OCI-LY7 (cell line): Measurements from ENCODE around the gene RNF114. TPM values are rescaled to one million over a fixed set of nuclear protein-coding genes. Genes with fewer than 3 reads are reported as not detected.
"Not testable (repeated sequence)": the region's sequence is repeated elsewhere in the genome, so short reads cannot be mapped to it uniquely, and the experiment has no call there.

Source experiments
- BruUV-seq: library from RNA; stranded (reverse); fragments of 400-500 nt; replicated peaks from 2 replicates; lab custom pipeline; 2021; lab: Mats Ljungman, UMichigan
- CTCF ChIA-PET: fragments of 300-600 bp; sonication (Branson Sonifier 250); formaldehyde crosslinking; loops from one replicate; lab custom pipeline; 2022; ENCODE audit warnings: antibody characterized with exemption; ENCODE audit not compliant: unreplicated experiment; lab: Charles Lee
- POLR2A ChIA-PET: fragments of 300-600 bp; sonication (Branson Sonifier 250); formaldehyde crosslinking; loops from one replicate; lab custom pipeline; 2022; ENCODE audit warnings: antibody characterized with exemption; lab: Charles Lee
- DNase-seq: peaks from one replicate; pipeline ENCODE4 v3.0.0-alpha.2; 2015; ENCODE audit warnings: low spot score
- H2AFZ ChIP-seq: fragments of 200-600 bp; sonication (generic), shearing (Covaris generic); 2 replicates; pipeline ENCODE4 v1.6.1; 2014; ENCODE audit warnings: mild to moderate bottlenecking, antibody characterized with exemption, low read length, moderate library complexity
- H3K27ac ChIP-seq: fragments of 200-600 bp; sonication (generic); 2 replicates; pipeline ENCODE4 v1.5.1; 2014; ENCODE audit warnings: mixed run types, low read depth, mild to moderate bottlenecking, moderate library complexity, low read length, inconsistent platforms; ENCODE audit not compliant: poor library complexity, severe bottlenecking
- H3K36me3 ChIP-seq: fragments of 200-600 bp; sonication (generic); 2 replicates; pipeline ENCODE4 v1.6.1; 2014; ENCODE audit warnings: mild to moderate bottlenecking, antibody characterized with exemption, low read length, moderate library complexity, mixed read lengths; ENCODE audit not compliant: insufficient read depth
- H3K4me1 ChIP-seq: fragments of 200-600 bp; sonication (generic); 2 replicates; pipeline ENCODE4 v1.5.1; 2014; ENCODE audit warnings: mild to moderate bottlenecking, low read length; ENCODE audit not compliant: insufficient read depth, poor library complexity, severe bottlenecking
- H3K4me2 ChIP-seq: fragments of 200-600 bp; sonication (generic); 2 replicates; pipeline ENCODE4 v1.6.1; 2014; ENCODE audit warnings: mild to moderate bottlenecking, low read length
- H3K4me3 ChIP-seq: fragments of 200-600 bp; sonication (generic); 2 replicates; pipeline ENCODE4 v1.5.1; 2014; ENCODE audit warnings: mild to moderate bottlenecking, low read depth, low read length; ENCODE audit not compliant: poor library complexity, severe bottlenecking
- H3K79me2 ChIP-seq: fragments of 200-600 bp; sonication (generic); 2 replicates; pipeline ENCODE4 v1.6.1; 2016; ENCODE audit warnings: low read depth, mild to moderate bottlenecking, low read length, moderate library complexity, mixed read lengths; ENCODE audit not compliant: insufficient read depth
- H3K9me2 ChIP-seq: fragments of 200-600 bp; sonication (generic); 2 replicates; pipeline ENCODE4 v1.6.1; 2016; ENCODE audit warnings: mild to moderate bottlenecking, low read length, mixed read lengths; ENCODE audit not compliant: insufficient read depth
- H3K9me3 ChIP-seq: fragments of 200-600 bp; sonication (generic); 2 replicates; pipeline ENCODE4 v1.6.1; 2014; ENCODE audit warnings: mild to moderate bottlenecking, mixed run types, low read length, mixed read lengths
- H4K20me1 ChIP-seq: fragments of 200-600 bp; sonication (generic); 2 replicates; pipeline ENCODE4 v1.6.1; 2014; ENCODE audit warnings: mild to moderate bottlenecking, antibody characterized with exemption, low read length, moderate library complexity, mixed read lengths; ENCODE audit not compliant: insufficient read depth
- EZH2phosphoT487 ChIP-seq: fragments of 200-600 bp; sonication (generic); IDR thresholded peaks from 2 replicates; pipeline ENCODE4 v1.6.1; 2018; ENCODE audit warnings: low read depth, borderline replicate concordance, mild to moderate bottlenecking, mixed run types, antibody characterized with exemption, low read length, moderate library complexity, mixed read lengths
- intact Hi-C: fragments of 100-400 bp; cut with micrococcal nuclease; formaldehyde crosslinking; loops from one replicate; pipeline ENCODE4 v1.10.0; 2022; ENCODE audit not compliant: unreplicated experiment
- total RNA-seq, 2 experiments: library from RNA; depleted of rRNA in 1 of 2; stranded (reverse); fragments of >200 nt in 1 of 2; shearing (Covaris generic) in 1 of 2; gene quantifications; 2 replicates each; pipeline ENCODE4 v1.2.3, GENCODE V29; 2014 to 2022
- TF ChIP-seq, protein P1 (sequence below): fragments of 200-600 bp; sonication (generic); conservative IDR thresholded peaks from 2 replicates; pipeline ENCODE4 v1.5.1; 2014; ENCODE audit warnings: mild to moderate bottlenecking, antibody characterized with exemption, low read length, moderate library complexity, mixed read lengths

The RNF114 gene
- total RNA-seq, 2 experiments from 2014 or later, result 48.4 to 62.4 TPM

GRCh38 chr20:49999329-49999728, 63.1 kb downstream of the RNF114 start:
- TF ChIP-seq, protein P1, sequence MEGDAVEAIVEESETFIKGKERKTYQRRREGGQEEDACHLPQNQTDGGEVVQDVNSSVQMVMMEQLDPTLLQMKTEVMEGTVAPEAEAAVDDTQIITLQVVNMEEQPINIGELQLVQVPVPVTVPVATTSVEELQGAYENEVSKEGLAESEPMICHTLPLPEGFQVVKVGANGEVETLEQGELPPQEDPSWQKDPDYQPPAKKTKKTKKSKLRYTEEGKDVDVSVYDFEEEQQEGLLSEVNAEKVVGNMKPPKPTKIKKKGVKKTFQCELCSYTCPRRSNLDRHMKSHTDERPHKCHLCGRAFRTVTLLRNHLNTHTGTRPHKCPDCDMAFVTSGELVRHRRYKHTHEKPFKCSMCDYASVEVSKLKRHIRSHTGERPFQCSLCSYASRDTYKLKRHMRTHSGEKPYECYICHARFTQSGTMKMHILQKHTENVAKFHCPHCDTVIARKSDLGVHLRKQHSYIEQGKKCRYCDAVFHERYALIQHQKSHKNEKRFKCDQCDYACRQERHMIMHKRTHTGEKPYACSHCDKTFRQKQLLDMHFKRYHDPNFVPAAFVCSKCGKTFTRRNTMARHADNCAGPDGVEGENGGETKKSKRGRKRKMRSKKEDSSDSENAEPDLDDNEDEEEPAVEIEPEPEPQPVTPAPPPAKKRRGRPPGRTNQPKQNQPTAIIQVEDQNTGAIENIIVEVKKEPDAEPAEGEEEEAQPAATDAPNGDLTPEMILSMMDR, result no peak
- TF ChIP-seq EZH2phosphoT487, result no peak
- Histone ChIP-seq H3K79me2 (no peaks in the 10 kb centered on the region), H3K4me1 (peaks cover 33% of the 10 kb centered on the region), H3K4me3 (no peak overlapping the region), H3K9me2 (no peaks in the 10 kb centered on the region), H3K9me3 (no peaks in the 10 kb centered on the region), H3K27ac (no peak overlapping the region), H4K20me1 (no peaks in the 10 kb centered on the region), H2AFZ (peak overlapping the region; percentile 26; the same call in 1 of the 2 replicates), H3K4me2 (peak overlapping the region; percentile 25; the same call in 1 of the 2 replicates), H3K36me3 (no peaks in the 10 kb centered on the region)
- no peak for DNase-seq
- POLR2A ChIA-PET, result interaction anchor here (0.6 to 2.3 kb wide), 7 partner anchors 13 to 347 kb away, joined by 3 to 16 read pairs (median 5); no protein-coding TSS in a partner anchor
- BruUV-seq, result no TSS peak
- CTCF ChIA-PET, result no interaction called here
- intact Hi-C loops, result no loop called here

GRCh38 chr20:50000548-50001222, 64.5 kb downstream of the RNF114 start:
- H4K20me1 ChIP-seq, DNase-seq, H3K36me3 ChIP-seq, H3K9me3 ChIP-seq, H3K9me2 ChIP-seq, H3K27ac ChIP-seq, H3K79me2 ChIP-seq, BruUV-seq, intact Hi-C loops, H3K4me3 ChIP-seq, H3K4me2 ChIP-seq, H2AFZ ChIP-seq, CTCF ChIA-PET: not testable (repeated sequence)
- POLR2A ChIA-PET, result interaction anchor here (0.6 to 2.3 kb wide), 3 partner anchors 12 to 24 kb away, joined by 3 to 16 read pairs (median 4); no protein-coding TSS in a partner anchor
- peaks cover 39% of the 10 kb centered on the region for H3K4me1 ChIP-seq

DNA sequence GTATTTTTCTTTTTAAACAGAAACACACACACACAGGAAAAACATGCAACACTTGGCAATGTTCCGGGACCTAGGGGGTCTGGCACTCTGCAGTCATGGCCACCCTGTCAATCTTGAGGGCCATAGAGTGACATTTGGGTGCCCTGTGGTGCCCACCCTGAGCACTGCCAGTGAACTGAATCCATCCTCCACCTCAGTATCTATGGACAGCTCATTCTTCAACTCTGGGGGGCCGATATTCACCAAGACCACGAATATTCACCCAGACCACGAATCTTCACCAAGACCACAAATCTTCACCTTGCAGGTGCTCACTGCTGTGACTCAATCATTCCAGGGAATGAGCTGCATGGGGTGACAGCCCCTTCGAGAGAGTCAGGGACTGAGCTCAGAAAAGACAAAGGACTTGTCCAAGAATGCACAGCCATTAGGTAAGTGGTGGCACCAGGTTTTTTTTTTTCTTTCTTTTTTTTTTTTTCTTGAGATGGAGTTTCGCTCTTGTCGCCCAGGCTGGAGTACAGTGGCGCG, 65.7 kb downstream of the RNF114 start:
- ChIA-PET CTCF (interaction anchor here (0.6 kb wide), 1 partner anchor 289 kb away, joined by 14 read pairs; no protein-coding TSS in a partner anchor), POLR2A (interaction anchor here (0.6 to 0.7 kb wide), 3 partner anchors 36 to 861 kb away, joined by 3 read pairs; no protein-coding TSS in a partner anchor)
- intact Hi-C loops, result no loop called here
- H3K9me3 ChIP-seq, result no peaks in the 10 kb centered on the region
- no peaks in the 10 kb centered on the region for H3K36me3 ChIP-seq
- no peak for DNase-seq
- BruUV-seq, result no TSS peak
- H3K4me2 ChIP-seq, result no peak overlapping the region
- H3K4me1 ChIP-seq, result peaks cover 48% of the 10 kb centered on the region
- H3K4me3 ChIP-seq, result no peak overlapping the region
- H3K79me2 ChIP-seq, result no peaks in the 10 kb centered on the region
- H3K9me2 ChIP-seq, result no peaks in the 10 kb centered on the region
- TF ChIP-seq, protein P1, result no peak
- TF ChIP-seq EZH2phosphoT487, result no peak
- H3K27ac ChIP-seq, result no peak overlapping the region
- H2AFZ ChIP-seq, result no peak overlapping the region
- H4K20me1 ChIP-seq, result no peaks in the 10 kb centered on the region
